ENCODE measurements around the gene DMRT1. TPM values are rescaled to one million over a fixed set of nuclear protein-coding genes. Genes with fewer than 3 reads are reported as not detected.

The DMRT1 gene
- total RNA-seq, 1 donor from 2014 or later = not detected

GRCh38 chr9:974031-974995, 132.8 kb downstream of the DMRT1 start:
- no peak for DNase-seq (ENCODE audit: low read depth)
- H3K4me3 ChIP-seq (ENCODE audit: low read depth, low read length) = no peak overlapping the region
- TF ChIP-seq CTCF (conservative IDR thresholded peaks at IDR 0.05; ENCODE audit: low read depth, low read length) = no peak

DNA sequence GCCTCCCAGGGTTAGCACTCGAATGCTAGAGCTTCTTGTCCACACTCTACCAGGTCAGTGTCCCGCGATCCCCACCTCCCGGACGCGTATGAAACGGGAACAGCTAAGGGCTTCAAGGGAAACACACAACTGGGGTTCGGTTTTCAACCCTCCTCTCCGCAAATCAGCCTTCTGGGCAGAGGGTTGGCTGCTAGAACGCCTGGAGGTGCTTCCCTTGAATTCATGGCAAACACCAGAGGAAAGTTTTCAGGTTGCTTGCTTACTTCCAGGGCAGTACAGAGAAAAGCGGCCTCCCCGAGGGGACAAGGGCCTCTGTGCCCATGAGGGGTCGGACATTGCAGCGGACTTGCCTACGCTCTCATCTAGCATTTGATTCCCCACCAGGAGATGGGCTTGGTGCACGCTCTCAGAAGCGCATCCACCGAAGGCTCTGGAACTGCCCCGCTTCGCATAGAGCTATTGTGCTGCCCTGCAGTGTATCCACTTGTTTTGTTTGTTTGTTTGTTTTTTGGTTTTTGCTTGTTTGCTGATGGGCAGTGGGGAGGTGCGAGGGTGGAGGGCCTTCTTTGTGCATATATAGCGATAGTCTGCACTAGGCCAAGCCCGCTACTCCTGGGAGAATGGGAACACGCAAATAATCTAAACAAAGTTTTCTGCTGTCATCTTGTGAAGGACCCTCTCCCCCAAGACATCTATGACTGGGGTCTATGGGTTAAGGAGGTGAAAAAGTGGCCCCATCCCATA, 133.7 kb downstream of the DMRT1 start:
- no peak for DNase-seq (ENCODE audit: low read depth)
- no peak for TF ChIP-seq CTCF (conservative IDR thresholded peaks at IDR 0.05; ENCODE audit: low read depth, low read length)
- H3K4me3 ChIP-seq (ENCODE audit: low read depth, low read length) = no peak overlapping the region

- TF ChIP-seq CTCF (conservative IDR thresholded peaks at IDR 0.05; ENCODE audit: low read depth, low read length) = no peak
- DNase-seq (ENCODE audit: low read depth) = no peak
- H3K4me3 ChIP-seq (ENCODE audit: low read depth, low read length) = no peak overlapping the region
Observed at GRCh38 chr9:975740-976257, 134.3 kb downstream of the DMRT1 start.

DNA sequence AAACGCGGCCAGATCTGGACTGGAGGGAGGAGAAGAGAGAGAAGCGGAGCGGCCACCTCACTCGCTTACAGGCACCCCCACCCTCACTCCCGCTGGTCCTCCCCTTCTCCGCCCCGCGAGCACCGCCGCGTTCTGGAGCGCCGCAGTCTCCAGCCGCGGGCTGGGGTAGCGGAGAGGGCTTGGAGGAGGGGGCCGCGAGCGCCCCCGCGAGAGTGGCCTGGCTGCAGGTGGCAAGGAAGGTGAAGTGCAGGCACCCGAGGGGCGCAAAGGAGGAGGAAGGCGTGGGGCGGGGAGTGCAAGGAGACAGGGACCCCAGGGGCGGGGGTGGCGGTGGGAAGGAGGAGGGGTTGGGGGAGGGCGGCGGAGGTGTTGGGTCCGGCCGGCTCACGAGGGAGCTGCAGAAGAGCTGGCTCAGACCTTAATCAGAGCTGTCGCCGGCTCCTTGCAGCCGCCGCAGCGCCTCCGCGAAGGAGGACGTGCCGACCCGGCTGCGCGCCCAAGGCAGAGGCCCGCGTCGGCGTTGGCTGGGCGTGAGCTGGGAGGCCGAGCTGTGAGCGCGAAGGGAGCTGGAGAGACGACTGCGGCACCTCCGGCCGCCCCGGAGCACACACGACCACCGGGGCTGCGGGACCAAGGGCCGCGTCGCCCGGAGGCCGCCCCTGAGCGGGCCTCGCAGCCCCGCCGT, 134.9 kb downstream of the DMRT1 start, which contains the start of gene DMRT3:
DMRT3 (plus strand) TSS at position 398 of the 685 bp plus-strand sequence. CDS start 347 bp downstream, outside the sequence.
- TF ChIP-seq CTCF (conservative IDR thresholded peaks at IDR 0.05; ENCODE audit: low read depth, low read length) = no peak
- DNase-seq (ENCODE audit: low read depth) = no peak
- H3K4me3 ChIP-seq (ENCODE audit: low read depth, low read length) = no peak within 1 kb of the TSS

DNA sequence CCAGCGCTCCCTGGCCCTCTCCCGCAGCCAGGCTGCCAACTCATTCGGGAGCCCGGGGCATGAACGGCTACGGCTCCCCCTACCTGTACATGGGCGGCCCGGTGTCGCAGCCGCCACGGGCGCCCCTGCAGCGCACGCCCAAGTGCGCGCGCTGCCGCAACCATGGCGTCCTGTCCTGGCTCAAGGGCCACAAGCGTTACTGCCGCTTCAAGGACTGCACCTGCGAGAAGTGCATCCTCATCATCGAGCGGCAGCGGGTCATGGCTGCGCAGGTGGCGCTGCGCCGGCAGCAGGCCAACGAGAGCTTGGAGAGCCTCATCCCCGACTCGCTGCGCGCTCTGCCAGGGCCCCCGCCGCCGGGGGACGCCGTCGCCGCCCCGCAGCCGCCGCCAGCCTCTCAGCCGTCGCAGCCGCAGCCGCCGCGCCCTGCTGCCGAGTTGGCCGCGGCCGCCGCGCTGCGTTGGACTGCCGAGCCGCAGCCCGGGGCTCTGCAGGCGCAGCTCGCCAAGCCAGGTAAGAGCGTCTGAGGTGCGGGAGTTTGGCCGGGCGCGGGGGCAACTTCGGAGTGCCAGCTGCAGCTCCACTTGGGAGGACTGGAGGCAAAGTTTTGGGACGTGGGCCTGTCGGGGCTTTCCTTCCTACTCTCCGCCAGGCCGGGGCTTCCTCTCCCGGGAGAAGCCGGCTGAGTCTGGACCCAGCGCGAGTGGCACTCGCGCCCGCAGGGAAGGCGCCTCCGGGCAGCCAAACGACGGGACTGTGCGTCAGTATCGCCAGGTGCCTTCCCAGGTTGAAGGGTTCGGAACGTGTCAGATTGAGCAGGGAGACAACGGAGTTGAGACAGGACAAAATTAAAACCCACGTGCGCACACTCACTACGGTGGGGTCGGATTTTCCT, 135.7 kb downstream of the DMRT1 start:
- H3K4me3 ChIP-seq (ENCODE audit: low read depth, low read length) = no peak overlapping the region
- no peak for DNase-seq (ENCODE audit: low read depth)
- no peak for TF ChIP-seq CTCF (conservative IDR thresholded peaks at IDR 0.05; ENCODE audit: low read depth, low read length)
